GM19240 (cell line): ENCODE results near the gene BATF3.

Source experiments
- DNase-seq: peaks from one replicate; pipeline ENCODE4 v3.0.0; 2011; ENCODE audit warnings: low spot score; ENCODE audit not compliant: insufficient read length

The BATF3 gene

GRCh38 chr1:212685429-212685828 is 14.2 kb downstream of the BATF3 start:
- DNase-seq, result no peak

DNA sequence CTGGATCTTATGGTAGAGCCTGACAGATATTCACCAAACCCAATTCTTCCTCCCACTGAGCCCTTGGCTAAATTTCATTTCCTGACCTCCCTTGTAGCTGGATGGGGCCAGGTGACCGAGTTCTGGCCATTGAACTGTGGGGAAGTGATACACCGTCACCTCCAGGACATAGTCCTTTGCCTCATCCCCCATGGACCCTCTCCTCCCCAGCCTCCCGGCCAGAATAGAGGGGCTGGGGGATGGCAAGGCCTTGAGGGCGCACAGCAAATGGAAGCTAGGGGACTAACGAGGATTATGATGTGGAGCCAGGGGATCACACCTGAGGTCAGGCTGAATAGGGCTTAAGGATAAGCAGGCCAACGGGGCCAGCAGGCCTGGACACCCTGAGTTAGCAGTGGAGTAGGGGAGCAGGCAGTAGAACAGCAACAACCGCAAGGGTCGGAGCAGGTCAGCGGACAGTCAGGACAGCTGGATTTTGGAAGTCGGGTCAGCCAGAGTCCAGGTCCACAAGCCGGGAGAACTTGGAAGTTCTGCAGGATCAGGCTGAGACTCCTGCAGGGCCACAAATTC is 15.0 kb downstream of the BATF3 start:
- DNase-seq, result no peak

- no peak for DNase-seq
Observed at GRCh38 chr1:212684076-212684475, 15.6 kb downstream of the BATF3 start.

- peak; percentile 85 for DNase-seq
Observed at GRCh38 chr1:212683357-212683722, 16.3 kb downstream of the BATF3 start.

GRCh38 chr1:212680680-212681389 is 18.8 kb downstream of the BATF3 start:
- DNase-seq, result no peak

GRCh38 chr1:212678456-212679410 is 20.9 kb downstream of the BATF3 start:
- no peak for DNase-seq

DNA sequence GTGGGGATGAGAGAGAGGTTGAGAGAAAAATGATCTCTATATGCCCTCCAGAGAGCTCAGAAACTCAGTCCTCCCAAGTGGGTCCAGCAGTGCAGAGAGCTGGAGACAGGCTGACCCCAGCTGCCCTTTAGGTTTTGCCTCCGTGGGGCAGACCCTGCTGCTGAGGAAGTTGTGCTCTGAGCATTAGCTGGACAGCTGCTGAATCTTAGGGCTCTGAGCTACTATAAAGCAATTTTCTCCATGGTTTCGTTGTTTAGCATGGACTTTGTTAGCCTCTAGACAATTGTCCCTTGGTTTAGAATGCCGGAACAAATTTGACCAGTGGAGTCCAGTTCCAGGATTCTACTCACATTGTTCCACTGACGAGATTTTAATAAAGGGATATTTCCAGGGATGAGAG is 22.1 kb downstream of the BATF3 start:
- DNase-seq, result no peak

- DNase-seq, result no peak
Observed at GRCh38 chr1:212677136-212677535, 22.5 kb downstream of the BATF3 start.

DNA sequence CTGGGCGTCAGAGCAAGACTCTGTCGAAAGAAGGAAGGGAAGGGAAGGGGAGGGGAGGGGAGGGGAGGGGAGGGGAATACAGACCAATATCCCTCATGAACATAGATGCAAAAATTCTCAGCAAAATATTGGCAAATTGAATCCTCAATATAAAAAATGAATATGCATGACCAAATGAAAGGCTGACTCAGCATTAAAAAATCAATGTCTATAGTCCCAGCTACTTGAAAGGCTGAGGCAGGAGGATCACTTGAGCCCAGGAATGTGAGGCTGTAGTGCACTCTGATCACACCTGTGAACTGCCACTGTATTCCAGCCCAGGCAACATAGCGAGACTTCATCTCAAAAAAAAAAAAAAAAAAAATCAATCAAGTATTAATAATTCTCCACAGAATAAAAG is 24.0 kb downstream of the BATF3 start:
- DNase-seq, result no peak

DNA sequence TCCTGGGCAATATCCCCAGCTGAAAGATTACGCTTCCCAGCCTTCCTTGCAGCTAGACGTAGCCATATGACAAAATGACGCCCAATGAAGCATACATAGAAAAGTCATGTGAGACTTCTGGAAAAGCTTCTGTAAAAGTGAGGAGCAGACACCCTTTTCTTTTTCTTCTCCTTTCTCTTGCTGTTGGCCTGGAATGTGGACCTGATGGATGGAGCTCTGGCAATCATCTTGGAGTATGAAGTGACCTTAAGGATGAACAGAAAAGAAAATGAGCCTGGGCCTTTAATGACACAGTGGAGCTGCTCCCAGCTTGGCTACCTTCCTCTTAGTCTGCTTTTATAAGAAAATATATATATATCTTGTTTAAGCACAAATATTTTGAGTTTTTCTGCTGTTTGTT is 24.8 kb downstream of the BATF3 start:
- no peak for DNase-seq

GRCh38 chr1:212671342-212672031 is 28.2 kb downstream of the BATF3 start:
- no peak for DNase-seq

DNA sequence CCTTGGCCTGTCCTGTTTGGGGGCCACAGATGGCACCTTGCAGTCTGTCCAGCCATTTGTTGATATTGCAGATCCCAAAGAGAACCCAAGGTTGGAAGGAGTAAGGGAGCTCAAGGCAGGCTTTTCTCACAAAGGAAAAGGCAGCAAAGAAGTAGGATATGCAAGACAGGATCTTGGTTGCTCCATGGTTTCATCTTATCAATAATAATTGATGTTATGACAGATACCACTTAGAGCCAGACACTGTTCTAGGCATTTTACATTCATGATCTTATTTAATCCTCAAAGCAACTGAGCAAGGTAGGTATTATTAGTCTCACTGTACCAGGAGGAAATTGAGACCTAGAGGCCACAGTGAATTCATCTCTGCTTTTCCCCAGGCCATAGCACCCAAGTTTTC is 28.8 kb downstream of the BATF3 start:
- no peak for DNase-seq

GRCh38 chr1:212670301-212670700 is 29.3 kb downstream of the BATF3 start:
- no peak for DNase-seq

DNA sequence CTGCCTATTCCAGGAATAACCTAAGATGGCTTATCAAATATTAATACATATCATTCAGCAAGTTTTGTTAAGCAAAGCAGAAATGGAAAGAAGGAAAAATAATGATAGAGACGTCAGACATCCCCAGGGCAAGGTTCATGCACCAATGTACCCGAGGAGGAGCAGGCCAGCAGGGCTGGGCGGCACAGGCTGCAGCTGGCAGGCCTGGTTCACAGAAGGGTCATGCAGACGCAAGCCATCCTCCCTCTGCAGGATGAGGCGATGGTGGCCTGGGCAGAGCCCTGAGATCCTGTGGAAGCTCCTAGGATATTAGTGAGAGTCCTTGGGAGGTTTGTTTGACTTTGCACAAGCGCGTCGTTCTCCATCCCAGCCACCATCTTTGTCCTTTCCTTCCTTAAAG is 30.0 kb downstream of the BATF3 start:
- no peak for DNase-seq

GRCh38 chr1:212669102-212669501 is 30.5 kb downstream of the BATF3 start:
- DNase-seq, result no peak

- DNase-seq, result no peak
Observed at GRCh38 chr1:212668477-212668876, 31.2 kb downstream of the BATF3 start.

GRCh38 chr1:212667223-212668139 is 32.2 kb downstream of the BATF3 start:
- DNase-seq, result no peak

DNA sequence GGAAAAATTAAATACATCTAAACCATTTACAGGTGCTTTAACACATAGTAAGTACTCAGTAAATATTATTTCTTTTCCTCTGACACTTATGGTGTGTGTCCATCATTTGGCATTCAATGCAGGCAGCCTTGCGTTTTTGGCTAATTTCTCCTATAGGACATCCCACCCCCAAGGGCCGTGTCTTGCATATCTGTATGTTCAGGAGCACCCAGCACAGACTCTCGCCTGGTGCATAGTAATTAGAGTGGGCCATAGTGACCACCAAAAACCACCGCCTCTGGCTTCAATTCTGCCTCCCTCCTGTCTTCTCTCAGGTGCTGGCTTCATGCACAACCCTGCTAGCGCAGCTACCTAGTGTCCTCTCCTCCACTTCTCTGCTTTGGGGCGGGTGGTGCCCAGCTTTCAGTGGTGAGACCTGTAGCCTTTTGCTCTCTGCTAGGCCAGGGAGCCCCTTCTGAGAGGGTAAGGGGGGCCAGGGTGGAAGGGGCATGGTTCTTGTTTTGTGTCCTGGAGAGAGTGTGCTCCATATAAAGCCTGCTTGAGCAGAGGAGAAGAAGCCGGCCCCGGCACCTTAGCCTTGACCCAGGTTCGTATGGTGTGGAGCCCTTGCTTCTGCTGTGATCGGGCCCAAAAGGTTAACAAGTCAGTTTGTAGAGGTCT is 33.4 kb downstream of the BATF3 start:
- DNase-seq, result no peak

GRCh38 chr1:212665241-212666115 is 34.2 kb downstream of the BATF3 start:
- peak; percentile 65 for DNase-seq
